Astrocyte (in vitro differentiated cells and primary cell): Measurements from ENCODE around the gene PHF5A. TPM values are rescaled to one million over a fixed set of nuclear protein-coding genes. Genes with fewer than 3 reads are reported as not detected.
A peak's percentile ranks its signal among the peaks of the same experiment; 100 is the strongest.

Experiments
- DNase-seq: peaks from one replicate; pipeline ENCODE4 v3.0.0-alpha.2; 2010; ENCODE audit warnings: low read depth
- FAIRE-seq: peaks from 2 replicates; lab custom pipeline; 2011; peaks lifted over from hg19 to GRCh38; lab: Jason Lieb, UNC
- H2AFZ ChIP-seq: 2 replicates; pipeline ENCODE4 v1.6.0; 2012; ENCODE audit warnings: low read depth, low read length, inconsistent platforms
- H3K27ac ChIP-seq: 2 replicates; pipeline ENCODE4 v1.5.1; 2011; ENCODE audit warnings: low read depth, low read length, inconsistent platforms
- H3K27me3 ChIP-seq: 2 replicates; pipeline ENCODE4 v1.6.0; 2011; ENCODE audit warnings: low read length, inconsistent platforms; ENCODE audit not compliant: insufficient read depth
- H3K36me3 ChIP-seq: 2 replicates; pipeline ENCODE4 v1.5.1; 2011; ENCODE audit warnings: low read length, inconsistent platforms; ENCODE audit not compliant: insufficient read depth
- H3K4me1 ChIP-seq: 2 replicates; pipeline ENCODE4 v1.5.1; 2011; ENCODE audit warnings: low read length, inconsistent platforms; ENCODE audit not compliant: insufficient read depth
- H3K4me2 ChIP-seq: 2 replicates; pipeline ENCODE4 v1.6.0; 2012; ENCODE audit warnings: low read length, inconsistent platforms
- H3K4me3 ChIP-seq: 2 replicates; pipeline ENCODE4 v1.5.1; 2011; ENCODE audit warnings: low read depth, mild to moderate bottlenecking, low read length, inconsistent platforms; ENCODE audit not compliant: insufficient read depth
- H3K79me2 ChIP-seq: 2 replicates; pipeline ENCODE4 v1.6.0; 2012; ENCODE audit warnings: mild to moderate bottlenecking, low read length, inconsistent platforms; ENCODE audit not compliant: insufficient read depth
- H3K9ac ChIP-seq: 2 replicates; pipeline ENCODE4 v1.6.0; 2012; ENCODE audit warnings: mild to moderate bottlenecking, low read length, inconsistent platforms
- H3K9me3 ChIP-seq: 2 replicates; pipeline ENCODE4 v1.5.1; 2012; ENCODE audit warnings: low read depth, mild to moderate bottlenecking, low read length, inconsistent platforms; ENCODE audit not compliant: insufficient read depth
- H4K20me1 ChIP-seq: 2 replicates; pipeline ENCODE4 v1.6.0; 2012; ENCODE audit warnings: low read length, inconsistent platforms; ENCODE audit not compliant: insufficient read depth
- H3K27ac Mint-ChIP-seq: one replicate; pipeline ENCODE4 v1.8.0; 2021; ENCODE audit warnings: mild to moderate bottlenecking, mixed read lengths; ENCODE audit not compliant: unreplicated experiment
- H3K27me3 Mint-ChIP-seq: one replicate; pipeline ENCODE4 v1.8.0; 2021; ENCODE audit warnings: low read depth, mixed read lengths; ENCODE audit not compliant: unreplicated experiment
- H3K36me3 Mint-ChIP-seq: one replicate; pipeline ENCODE4 v1.8.0; 2021; ENCODE audit warnings: low read depth, mixed read lengths; ENCODE audit not compliant: unreplicated experiment
- H3K4me1 Mint-ChIP-seq: one replicate; pipeline ENCODE4 v1.8.0; 2021; ENCODE audit warnings: low read depth, mixed read lengths; ENCODE audit not compliant: unreplicated experiment
- H3K4me3 Mint-ChIP-seq: one replicate; pipeline ENCODE4 v1.8.0; 2021; ENCODE audit warnings: mild to moderate bottlenecking, moderate library complexity, mixed read lengths; ENCODE audit not compliant: unreplicated experiment
- H3K9me3 Mint-ChIP-seq: one replicate; pipeline ENCODE4 v1.8.0; 2021; ENCODE audit warnings: mild to moderate bottlenecking, mixed read lengths; ENCODE audit not compliant: unreplicated experiment
- EZH2 ChIP-seq: IDR thresholded peaks from 2 replicates; pipeline ENCODE4 v1.6.1; 2012; ENCODE audit warnings: mild to moderate bottlenecking, low read length, inconsistent platforms; ENCODE audit not compliant: insufficient read depth
- total RNA-seq: library from RNA; stranded (reverse); gene quantifications from 2 replicates; pipeline ENCODE4 v1.2.1, GENCODE V29; 2021
- TF ChIP-seq, protein P1 (sequence below): IDR thresholded peaks from 2 replicates; pipeline ENCODE4 v1.5.1; 2011; ENCODE audit warnings: low read depth, mild to moderate bottlenecking, inconsistent platforms, low read length, moderate library complexity; ENCODE audit not compliant: insufficient read depth

Gene PHF5A
- total RNA-seq, 1 donor from 2014 or later: 30.9 TPM

DNA sequence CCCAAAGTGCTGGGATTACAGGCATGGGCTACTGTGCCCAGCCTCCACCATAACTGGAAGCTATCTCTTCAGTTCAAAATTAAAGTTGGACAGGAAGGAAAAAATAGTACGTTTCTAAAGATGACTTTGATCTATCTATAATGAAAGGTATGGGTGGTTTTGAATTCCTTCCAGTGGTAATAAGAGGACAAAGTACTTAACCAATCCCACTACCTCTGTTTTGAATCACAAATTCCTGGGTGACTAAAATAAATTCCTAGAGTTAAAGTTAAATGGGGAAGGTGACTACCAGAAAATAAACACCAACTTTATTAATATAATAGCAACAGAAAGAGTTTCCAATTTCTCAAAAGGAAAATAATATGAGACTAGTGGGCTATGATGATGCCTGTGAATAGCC, 9.1 kb downstream of the PHF5A start:
- H3K27me3 ChIP-seq: no peaks in the 10 kb centered on the region
- no peak overlapping the region for H3K4me2 ChIP-seq
- Mint-ChIP-seq H3K27ac (no peak overlapping the region), H3K4me3 (no peak overlapping the region), H3K9me3 (no peaks in the 10 kb centered on the region), H3K4me1 (no peaks in the 10 kb centered on the region), H3K36me3 (no peaks in the 10 kb centered on the region), H3K27me3 (no peaks in the 10 kb centered on the region)
- DNase-seq (peak; percentile 31), FAIRE-seq (no peak)
- peaks cover 8% of the 10 kb centered on the region for H4K20me1 ChIP-seq
- peaks cover 28% of the 10 kb centered on the region for H3K36me3 ChIP-seq
- H3K27ac ChIP-seq: no peak overlapping the region
- no peaks in the 10 kb centered on the region for H3K4me1 ChIP-seq
- no peak overlapping the region for H2AFZ ChIP-seq
- peaks cover 14% of the 10 kb centered on the region for H3K79me2 ChIP-seq
- TF ChIP-seq, protein P1, sequence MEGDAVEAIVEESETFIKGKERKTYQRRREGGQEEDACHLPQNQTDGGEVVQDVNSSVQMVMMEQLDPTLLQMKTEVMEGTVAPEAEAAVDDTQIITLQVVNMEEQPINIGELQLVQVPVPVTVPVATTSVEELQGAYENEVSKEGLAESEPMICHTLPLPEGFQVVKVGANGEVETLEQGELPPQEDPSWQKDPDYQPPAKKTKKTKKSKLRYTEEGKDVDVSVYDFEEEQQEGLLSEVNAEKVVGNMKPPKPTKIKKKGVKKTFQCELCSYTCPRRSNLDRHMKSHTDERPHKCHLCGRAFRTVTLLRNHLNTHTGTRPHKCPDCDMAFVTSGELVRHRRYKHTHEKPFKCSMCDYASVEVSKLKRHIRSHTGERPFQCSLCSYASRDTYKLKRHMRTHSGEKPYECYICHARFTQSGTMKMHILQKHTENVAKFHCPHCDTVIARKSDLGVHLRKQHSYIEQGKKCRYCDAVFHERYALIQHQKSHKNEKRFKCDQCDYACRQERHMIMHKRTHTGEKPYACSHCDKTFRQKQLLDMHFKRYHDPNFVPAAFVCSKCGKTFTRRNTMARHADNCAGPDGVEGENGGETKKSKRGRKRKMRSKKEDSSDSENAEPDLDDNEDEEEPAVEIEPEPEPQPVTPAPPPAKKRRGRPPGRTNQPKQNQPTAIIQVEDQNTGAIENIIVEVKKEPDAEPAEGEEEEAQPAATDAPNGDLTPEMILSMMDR: no peak
- no peak for TF ChIP-seq EZH2
- H3K9ac ChIP-seq: no peak overlapping the region
- H3K9me3 ChIP-seq: no peaks in the 10 kb centered on the region
- no peak overlapping the region for H3K4me3 ChIP-seq

DNA sequence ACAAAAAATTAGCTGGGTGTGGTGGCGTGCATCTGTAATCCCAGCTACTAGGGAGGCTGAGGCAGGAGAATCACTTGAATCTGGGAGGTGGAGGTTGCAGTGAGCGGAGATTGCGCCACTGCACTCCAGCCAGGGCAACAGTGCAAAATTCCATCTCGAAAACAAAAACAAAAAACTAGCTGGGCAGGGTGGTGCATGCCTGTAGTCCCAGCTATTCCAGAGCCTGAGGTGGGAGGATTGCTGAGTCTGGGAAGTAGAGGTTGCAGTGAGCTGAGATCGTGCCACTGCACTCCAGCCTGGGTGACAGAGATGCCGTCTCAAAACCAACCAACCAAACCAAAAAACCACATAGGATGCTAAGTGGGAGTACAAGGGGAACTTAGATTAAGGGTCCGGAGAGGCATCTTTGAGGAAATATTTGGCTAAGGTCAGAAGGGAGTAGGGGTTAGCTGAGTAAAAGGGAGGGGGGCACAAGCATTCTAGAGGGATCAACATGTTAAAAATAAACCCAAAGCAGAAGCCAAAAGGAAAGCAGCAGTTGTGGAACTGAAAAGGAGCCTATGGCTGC, 10.2 kb downstream of the PHF5A start:
- Histone ChIP-seq H3K9ac (no peak overlapping the region), H2AFZ (no peak overlapping the region), H3K4me2 (no peak overlapping the region), H3K9me3 (no peaks in the 10 kb centered on the region), H3K79me2 (peaks cover 4% of the 10 kb centered on the region), H3K36me3 (peaks cover 20% of the 10 kb centered on the region), H3K4me3 (no peak overlapping the region), H3K27ac (no peak overlapping the region), H4K20me1 (peaks cover 4% of the 10 kb centered on the region), H3K27me3 (no peaks in the 10 kb centered on the region), H3K4me1 (no peaks in the 10 kb centered on the region)
- Mint-ChIP-seq H3K9me3 (no peaks in the 10 kb centered on the region), H3K36me3 (no peaks in the 10 kb centered on the region), H3K27me3 (no peaks in the 10 kb centered on the region), H3K4me1 (no peaks in the 10 kb centered on the region), H3K27ac (no peak overlapping the region), H3K4me3 (no peak overlapping the region)
- TF ChIP-seq, protein P1: no peak
- no peak for TF ChIP-seq EZH2
- FAIRE-seq (no peak), DNase-seq (no peak)

DNA sequence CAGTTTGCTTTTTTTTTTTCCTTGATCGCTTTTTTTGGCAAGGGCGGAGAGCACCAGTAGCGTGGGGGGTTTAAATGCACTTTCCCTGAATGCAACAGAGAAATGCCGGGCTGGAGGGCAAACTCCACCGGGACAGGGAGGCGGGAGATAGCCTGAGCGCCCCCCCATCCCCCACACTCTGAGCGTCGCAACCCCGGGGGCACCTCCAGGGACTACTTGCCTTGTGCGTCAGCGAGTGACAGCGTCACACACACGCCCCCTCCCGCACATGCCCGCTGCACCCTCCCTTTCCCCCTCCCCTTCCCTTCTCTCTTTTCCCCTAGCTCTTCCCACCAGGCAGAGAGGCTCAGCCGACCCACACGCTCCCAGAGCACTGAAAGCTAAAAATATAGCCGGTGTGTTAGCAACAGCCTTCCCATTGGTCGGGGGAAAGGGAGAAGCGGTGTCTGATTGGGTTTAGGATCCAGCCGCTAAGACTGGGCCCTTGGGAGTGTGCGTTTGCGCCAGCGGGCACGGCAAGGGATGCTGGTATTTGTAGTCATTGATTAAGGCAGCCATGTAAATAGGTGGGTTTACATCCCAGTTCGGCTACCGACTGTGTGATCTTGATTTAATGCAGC, 20.2 kb downstream of the PHF5A start:
- Histone ChIP-seq H3K79me2 (peaks cover 38% of the 10 kb centered on the region), H3K4me3 (peak overlapping the region; percentile 96), H3K36me3 (no peaks in the 10 kb centered on the region), H3K9ac (peak overlapping the region; percentile 96), H3K4me2 (peak overlapping the region; percentile 98), H3K27ac (peak overlapping the region; percentile 97), H3K9me3 (no peaks in the 10 kb centered on the region), H3K4me1 (peaks cover 11% of the 10 kb centered on the region), H4K20me1 (peaks cover 26% of the 10 kb centered on the region), H3K27me3 (no peaks in the 10 kb centered on the region), H2AFZ (peak overlapping the region; percentile 78)
- peaks cover 6% of the 10 kb centered on the region for H3K4me1 Mint-ChIP-seq
- H3K27ac Mint-ChIP-seq: peak overlapping the region; percentile 99
- peak; percentile 82 for FAIRE-seq
- no peaks in the 10 kb centered on the region for H3K9me3 Mint-ChIP-seq
- no peak for TF ChIP-seq EZH2
- TF ChIP-seq, protein P1: no peak
- H3K4me3 Mint-ChIP-seq: peak overlapping the region; percentile 98
- DNase-seq: peak; percentile 99
- no peaks in the 10 kb centered on the region for H3K27me3 Mint-ChIP-seq
- H3K36me3 Mint-ChIP-seq: peaks cover 4% of the 10 kb centered on the region
